ENCODE data around the gene AKAP8.

AKAP8 gene

DNA sequence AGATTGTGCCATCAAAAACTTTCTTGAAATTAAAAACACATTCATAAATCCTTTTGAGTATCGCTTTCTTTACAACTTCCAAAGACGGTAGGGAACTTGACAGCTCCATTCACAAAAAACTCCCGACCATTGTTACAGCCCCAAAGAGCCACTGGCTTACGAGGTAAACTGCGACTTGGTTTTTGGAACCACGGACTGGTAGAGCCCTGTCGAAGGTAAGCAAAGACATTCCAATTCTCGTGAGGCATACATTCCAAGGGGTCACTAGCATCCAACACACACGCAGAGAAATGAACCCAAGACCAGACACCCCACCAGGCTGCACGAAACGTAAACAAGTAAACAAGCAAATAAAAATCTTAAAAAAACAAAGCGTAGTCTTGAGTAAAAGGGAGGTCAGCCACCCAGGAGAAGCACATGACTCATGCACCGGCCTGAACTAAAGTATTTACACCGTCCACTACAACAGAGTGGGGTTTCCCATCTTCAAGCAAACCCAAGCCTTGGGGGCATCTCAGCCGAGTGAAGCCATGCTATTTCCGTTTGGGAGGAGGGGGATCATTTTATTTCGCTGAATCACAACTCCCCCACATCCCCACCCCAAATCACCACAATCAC, 48.7 kb downstream of the AKAP8 start:
- DNase-seq: peak; percentile 89

DNA sequence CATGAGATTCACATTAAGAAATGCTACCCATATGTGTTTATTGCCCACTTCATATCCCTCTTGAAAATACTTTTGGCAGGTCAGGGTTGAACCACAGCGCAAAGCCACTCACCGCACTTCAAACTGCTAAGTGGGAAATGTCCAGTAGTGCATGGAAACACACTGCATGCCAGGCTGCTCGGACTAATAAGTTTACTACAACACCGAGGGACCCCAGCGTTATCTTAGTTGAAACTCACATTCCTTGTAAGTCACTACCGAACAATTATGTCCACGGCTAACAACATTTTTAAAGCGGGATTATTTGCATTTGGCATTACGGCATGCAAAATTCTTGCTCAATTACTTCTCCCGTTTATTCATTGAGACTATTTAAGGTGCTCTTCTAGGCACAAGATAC, 51.3 kb downstream of the AKAP8 start:
- no peak for DNase-seq

GRCh38 chr19:15324791-15325519, 54.6 kb downstream of the AKAP8 start:
- peak; percentile 17 for DNase-seq

GRCh38 chr19:15323496-15324235, 55.9 kb downstream of the AKAP8 start:
- peak; percentile 25 for DNase-seq

DNA sequence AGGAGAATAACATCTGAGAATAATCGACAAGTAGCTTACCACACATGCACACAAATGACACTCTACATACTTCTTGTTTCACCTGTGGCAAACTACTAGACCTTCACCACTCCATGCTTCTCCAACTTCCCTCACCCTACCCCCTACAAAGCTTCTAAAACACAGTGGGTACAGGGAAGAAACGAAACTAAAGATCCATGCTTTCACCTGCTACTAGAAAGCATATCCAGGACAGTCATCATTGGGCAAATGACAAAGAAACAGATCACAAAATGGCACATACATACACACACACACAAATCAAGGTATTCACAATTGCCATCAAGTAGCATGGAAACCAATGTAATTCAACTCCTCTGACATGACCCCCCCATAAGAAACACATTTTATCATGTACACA, 57.8 kb downstream of the AKAP8 start:
- DNase-seq: no peak

DNA sequence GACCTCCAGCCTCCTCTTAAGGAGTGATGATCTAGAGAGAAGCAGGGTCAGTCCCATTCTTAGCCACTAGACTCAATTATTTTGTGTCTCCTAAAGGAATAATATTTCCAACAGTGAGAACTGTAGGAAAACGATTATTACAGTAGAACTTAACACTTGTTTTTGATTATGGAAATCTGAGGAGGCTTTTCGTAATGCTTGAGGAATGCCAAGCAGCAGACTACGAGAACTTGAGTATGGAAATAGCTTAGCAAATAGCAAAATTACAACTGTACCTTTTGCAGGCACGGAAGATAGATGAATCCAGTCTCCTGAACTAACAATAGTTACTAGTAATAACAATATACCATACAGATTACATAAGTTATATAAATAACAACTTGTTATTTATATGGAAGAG, 59.5 kb downstream of the AKAP8 start:
- DNase-seq: no peak

DNA sequence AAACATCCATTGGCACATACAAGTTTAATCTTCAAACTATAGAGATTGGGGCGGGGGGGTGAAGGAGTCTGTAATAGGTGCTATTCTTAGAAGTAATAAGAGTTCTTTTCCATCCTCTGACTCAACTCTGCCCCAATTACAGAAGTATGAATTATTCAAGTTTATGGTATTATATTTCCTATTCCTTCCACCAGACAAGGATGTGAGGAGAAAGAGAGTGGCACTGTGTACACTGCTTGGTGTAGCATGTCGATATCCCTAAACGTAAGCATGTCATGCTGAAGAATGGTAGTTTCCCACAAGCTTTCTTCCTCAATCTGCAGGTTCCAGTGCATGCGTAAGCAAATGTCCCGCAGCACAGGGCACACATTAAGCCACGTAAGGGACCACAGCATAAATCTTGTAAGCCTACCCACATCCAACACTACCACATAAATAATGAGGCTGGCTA, 61.3 kb downstream of the AKAP8 start:
- DNase-seq: no peak

DNA sequence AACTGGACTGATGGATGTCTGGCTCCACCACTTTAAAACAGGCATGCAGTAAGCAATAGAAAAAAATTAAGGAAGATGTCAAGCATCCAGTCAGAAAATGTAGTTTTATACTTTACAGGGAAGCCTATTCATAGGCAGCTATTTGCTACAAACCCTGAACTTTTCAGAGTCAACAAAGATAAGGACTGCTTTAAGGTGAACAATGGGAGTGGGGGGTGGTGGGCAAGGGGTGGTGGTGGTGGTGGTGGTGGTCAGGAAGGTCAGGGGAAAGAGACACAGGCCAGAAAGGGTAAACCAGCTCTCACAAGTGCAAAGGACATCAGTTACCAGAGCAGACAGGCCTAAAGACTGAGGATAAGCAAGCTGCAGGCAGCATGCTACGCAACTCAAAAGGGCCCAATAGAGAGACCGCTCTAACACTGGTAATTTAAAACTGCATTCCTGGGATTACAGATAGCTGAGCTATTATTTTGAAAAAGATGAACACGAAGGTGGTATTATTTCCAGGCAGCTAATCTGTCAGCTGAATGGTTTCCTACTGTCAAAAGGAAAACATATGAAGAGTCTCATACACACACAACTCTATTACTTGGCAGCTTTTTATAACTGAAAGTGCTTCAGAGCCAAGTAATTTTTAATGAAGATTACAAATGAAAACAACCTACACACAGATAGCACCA, 62.1 kb downstream of the AKAP8 start:
- DNase-seq: no peak

DNA sequence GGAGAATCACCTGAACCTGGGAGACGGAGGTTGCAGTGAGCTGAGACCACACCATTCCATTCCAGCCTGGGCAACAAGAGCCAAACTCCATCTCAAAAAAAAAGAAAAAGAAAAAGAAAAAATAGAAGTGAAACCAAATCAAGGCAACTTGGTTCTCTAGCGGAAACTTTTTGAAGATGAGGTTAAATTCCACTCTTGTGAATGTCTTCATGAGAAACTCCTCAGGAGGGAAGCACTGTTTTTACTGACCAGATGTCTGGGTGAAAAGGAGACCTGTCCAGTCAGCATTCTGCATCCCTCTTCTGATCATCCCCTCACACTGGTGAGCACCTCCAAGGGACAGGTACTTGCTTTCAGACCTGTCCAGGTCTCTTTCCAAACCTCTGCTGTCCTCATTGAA, 63.1 kb downstream of the AKAP8 start:
- DNase-seq: no peak

GRCh38 chr19:15315101-15315500, 64.5 kb downstream of the AKAP8 start:
- no peak for DNase-seq

GRCh38 chr19:15313649-15314279, 65.8 kb downstream of the AKAP8 start:
- no peak for DNase-seq

GRCh38 chr19:15307169-15307568, 72.4 kb downstream of the AKAP8 start:
- no peak for DNase-seq

DNA sequence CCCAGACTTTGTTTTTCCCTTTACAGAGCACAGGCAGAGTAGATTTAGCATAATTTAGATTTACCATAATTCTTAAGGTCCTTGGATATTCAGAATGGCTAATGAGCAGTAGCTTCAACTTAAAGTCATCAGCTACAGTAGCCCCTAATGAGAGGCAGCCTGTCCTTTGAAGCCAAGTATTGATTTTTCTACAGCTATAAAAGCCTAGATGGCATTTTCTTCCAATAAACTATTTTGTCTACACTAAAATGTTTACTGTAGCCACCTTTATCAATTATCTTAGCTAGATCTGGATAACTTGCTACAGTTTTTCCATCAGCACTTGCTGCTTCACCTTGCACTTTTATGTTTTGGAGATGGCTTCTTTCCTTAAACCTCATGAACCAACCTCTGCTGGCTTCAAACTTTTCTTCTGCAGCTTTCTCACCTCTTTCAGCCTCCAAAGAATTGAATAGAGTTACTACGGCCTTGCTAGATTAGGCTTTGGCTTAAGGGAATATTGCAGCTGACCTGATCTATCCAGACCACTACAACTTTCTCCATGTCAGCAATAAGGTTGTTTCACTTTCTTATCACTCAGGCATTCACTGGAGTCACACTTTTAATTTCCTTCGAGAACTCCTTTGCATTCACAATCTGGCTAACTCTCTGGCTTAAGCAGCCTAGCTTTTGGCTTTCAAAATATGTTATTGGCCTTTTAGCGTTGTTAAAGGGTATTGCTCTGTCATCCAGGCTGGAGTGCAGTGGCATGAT, 73.8 kb downstream of the AKAP8 start:
- DNase-seq: no peak

- no peak for DNase-seq
Measured at GRCh38 chr19:15304140-15304705, 75.4 kb downstream of the AKAP8 start.
